GM10266 (cell line): ENCODE results near the gene CAP2.

Experiments
- DNase-seq: peaks from one replicate; pipeline ENCODE4 v3.0.0; 2012; ENCODE audit errors: extremely low spot score
- CTCF ChIP-seq: IDR thresholded peaks from 2 replicates; pipeline ENCODE4 v1.5.1; 2012; ENCODE audit warnings: mild to moderate bottlenecking, low read depth; ENCODE audit not compliant: control insufficient read depth, insufficient read depth; ENCODE audit errors: missing control alignments

CAP2 gene

DNA sequence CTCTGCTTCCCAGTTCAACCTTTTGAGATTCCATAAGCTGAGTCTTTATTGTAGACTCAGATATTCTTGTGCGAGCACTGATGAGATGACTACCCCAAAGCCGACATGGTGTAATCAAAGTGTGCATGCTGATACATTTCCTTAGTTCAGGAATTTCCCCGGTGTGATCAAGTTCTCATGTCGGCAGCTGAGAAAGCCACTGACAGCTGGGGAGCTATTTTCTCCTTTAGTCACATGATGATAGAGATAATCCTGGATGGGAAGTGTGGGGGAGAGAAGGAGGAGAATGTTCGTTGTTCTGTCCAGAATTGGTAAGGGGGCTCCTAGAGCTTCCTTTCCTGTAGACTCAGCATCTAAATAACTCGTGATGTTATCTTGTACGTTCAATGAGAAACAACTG lies 7.7 kb upstream of the CAP2 start:
- TF ChIP-seq CTCF, result no peak
- DNase-seq, result no peak

- no peak for DNase-seq
- TF ChIP-seq CTCF, result no peak
These were observed 5.0 kb upstream of the CAP2 start for GRCh38 chr6:17388365-17388764.

DNA sequence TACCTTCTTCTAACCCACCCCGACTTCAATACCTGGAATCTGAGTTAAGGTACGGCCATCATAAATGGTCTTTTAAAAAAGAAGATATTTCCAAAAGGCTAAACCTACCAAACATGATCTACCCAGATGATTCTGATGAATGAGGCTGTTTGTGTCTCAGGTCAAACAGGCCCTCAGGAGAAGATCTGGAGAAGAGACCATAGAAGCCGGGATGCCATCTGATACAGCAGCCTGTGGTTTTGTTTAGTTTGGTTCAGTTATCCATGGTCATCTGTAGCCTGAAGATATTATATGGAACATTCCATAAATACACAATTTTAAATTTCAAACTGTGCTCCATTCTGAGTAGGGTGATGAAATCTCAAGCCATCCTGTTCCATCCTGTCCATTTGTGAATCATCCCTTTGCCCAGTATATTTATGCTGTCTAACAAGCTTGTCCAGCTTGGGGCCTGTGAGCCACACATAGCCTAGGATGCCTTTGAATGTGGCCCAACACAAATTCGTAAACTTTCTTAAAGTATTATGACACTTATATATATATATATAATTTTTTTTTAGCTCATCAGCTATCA lies 4.0 kb upstream of the CAP2 start:
- DNase-seq, result no peak
- no peak for TF ChIP-seq CTCF

GRCh38 chr6:17390276-17390675 lies 3.1 kb upstream of the CAP2 start:
- DNase-seq, result no peak
- TF ChIP-seq CTCF, result no peak

GRCh38 chr6:17391976-17392375 lies 1.4 kb upstream of the CAP2 start:
- no peak for DNase-seq
- no peak for TF ChIP-seq CTCF

- DNase-seq, result no peak
- no peak for TF ChIP-seq CTCF
These were observed 667 bp downstream of the CAP2 start for GRCh38 chr6:17393892-17394631.

GRCh38 chr6:17395112-17395511 lies 1.7 kb downstream of the CAP2 start:
- DNase-seq, result no peak
- no peak for TF ChIP-seq CTCF
